Stimulated activated CD4-positive, alpha-beta T cell treated with anti-CD3 and anti-CD28 coated beads, TNF-alpha, amount 100 ng/mL, for 48 hours (primary cell): Measurements from ENCODE around the gene AMDHD2.
"Not testable (repeated sequence)": the region's sequence is repeated elsewhere in the genome, so short reads cannot be mapped to it uniquely, and the experiment has no call there.

Experiments
- DNase-seq, 3 donors: peaks; one replicate each; pipeline ENCODE4 v3.0.0-alpha.2; 2020; ENCODE audit warnings: low read depth in 3 of 3

Gene AMDHD2

GRCh38 chr16:2580143-2580542 lies 60.0 kb downstream of the AMDHD2 start:
- not testable (repeated sequence) for DNase-seq

DNA sequence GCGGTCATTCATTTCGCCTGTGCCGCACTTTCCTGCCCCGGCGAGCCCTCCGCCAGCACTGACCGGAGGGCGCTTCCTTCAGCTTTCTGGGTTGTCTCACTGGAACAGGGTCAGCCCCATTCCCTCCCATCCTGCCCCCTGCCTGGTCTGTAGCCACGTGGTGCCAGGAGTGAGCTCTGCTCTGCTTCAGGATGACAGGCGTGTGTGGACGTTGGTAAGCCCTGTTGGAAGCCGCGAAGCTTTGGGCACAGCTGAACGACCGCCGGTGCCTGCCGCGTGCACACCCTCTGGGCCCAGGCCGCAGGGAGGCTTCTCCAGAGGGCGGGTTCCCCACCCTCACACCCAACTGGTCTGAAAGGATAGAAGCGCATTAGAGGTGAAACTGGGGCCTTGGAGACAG lies 60.6 kb downstream of the AMDHD2 start:
- DNase-seq, result not testable (repeated sequence)
